Hepatic stellate cell (primary cell): ENCODE data around the gene ANKH.
"Not testable (repeated sequence)": the region's sequence is repeated elsewhere in the genome, so short reads cannot be mapped to it uniquely, and the experiment has no call there.

ENCODE experiments used
- DNase-seq: peaks from one replicate; pipeline ENCODE4 v3.0.0; 2011; ENCODE audit warnings: low spot score

ANKH gene

GRCh38 chr5:14826714-14827113, 44.9 kb downstream of the ANKH start:
- no peak for DNase-seq

- DNase-seq: no peak
Measured at GRCh38 chr5:14825977-14826376, 45.6 kb downstream of the ANKH start.

- DNase-seq: no peak
Measured at GRCh38 chr5:14824499-14824898, 47.1 kb downstream of the ANKH start.

GRCh38 chr5:14821100-14821845, 50.3 kb downstream of the ANKH start:
- DNase-seq: no peak

GRCh38 chr5:14818931-14819790, 52.4 kb downstream of the ANKH start:
- DNase-seq: no peak

GRCh38 chr5:14817762-14818136, 53.8 kb downstream of the ANKH start:
- not testable (repeated sequence) for DNase-seq

- peak; percentile 19 for DNase-seq
Measured at GRCh38 chr5:14816999-14817761, 54.4 kb downstream of the ANKH start.

GRCh38 chr5:14816374-14816998, 55.1 kb downstream of the ANKH start:
- DNase-seq: no peak

GRCh38 chr5:14813747-14814146, 57.8 kb downstream of the ANKH start:
- no peak for DNase-seq

- DNase-seq: no peak
Measured at GRCh38 chr5:14812166-14812565, 59.4 kb downstream of the ANKH start.

- no peak for DNase-seq
Measured at GRCh38 chr5:14810928-14811572, 60.5 kb downstream of the ANKH start.

GRCh38 chr5:14810282-14810681, 61.3 kb downstream of the ANKH start:
- DNase-seq: no peak

GRCh38 chr5:14809369-14810155, 62.0 kb downstream of the ANKH start:
- peak; percentile 83 for DNase-seq

- DNase-seq: no peak
Measured at GRCh38 chr5:14807471-14807870, 64.1 kb downstream of the ANKH start.

GRCh38 chr5:14806456-14806855, 65.1 kb downstream of the ANKH start:
- DNase-seq: peak; percentile 69

- no peak for DNase-seq
Measured at GRCh38 chr5:14802541-14802940, 69.0 kb downstream of the ANKH start.

GRCh38 chr5:14801792-14802191, 69.8 kb downstream of the ANKH start:
- DNase-seq: no peak

- not testable (repeated sequence) for DNase-seq
Measured at GRCh38 chr5:14797385-14797784, 74.2 kb downstream of the ANKH start.

- DNase-seq: no peak
Measured at GRCh38 chr5:14794583-14795230, 76.9 kb downstream of the ANKH start.

GRCh38 chr5:14793851-14794250, 77.7 kb downstream of the ANKH start:
- no peak for DNase-seq
